ENCODE measurements around the gene SHQ1. TPM values are rescaled to one million over a fixed set of nuclear protein-coding genes. Genes with fewer than 3 reads are reported as not detected.
"Not testable (repeated sequence)": the region's sequence is repeated elsewhere in the genome, so short reads cannot be mapped to it uniquely, and the experiment has no call there.

The SHQ1 gene
- total RNA-seq, 1 donor from 2014 or later: 15.9 TPM

DNA sequence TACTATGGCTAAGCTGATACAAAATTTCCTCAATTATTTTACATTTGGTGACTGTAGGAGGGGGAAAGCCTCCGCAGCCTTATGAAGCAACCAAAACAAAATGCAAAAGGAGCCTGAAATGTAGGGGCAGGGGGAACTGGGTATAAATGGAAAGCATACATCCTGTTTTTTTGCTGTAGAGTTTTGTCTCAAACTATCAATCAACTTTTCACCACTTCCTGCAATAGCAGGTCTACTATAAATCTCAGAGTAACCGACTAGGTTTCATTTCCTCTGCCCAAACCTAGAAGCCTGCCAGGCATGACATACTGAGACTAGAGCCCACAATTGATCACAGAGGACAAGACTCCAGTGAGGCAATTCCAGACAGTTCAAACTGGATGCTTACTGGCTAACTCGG is 91.3 kb downstream of the SHQ1 start:
- FAIRE-seq (no peak), DNase-seq (ENCODE audit: low spot score in 2 of 2) (no peak)

DNA sequence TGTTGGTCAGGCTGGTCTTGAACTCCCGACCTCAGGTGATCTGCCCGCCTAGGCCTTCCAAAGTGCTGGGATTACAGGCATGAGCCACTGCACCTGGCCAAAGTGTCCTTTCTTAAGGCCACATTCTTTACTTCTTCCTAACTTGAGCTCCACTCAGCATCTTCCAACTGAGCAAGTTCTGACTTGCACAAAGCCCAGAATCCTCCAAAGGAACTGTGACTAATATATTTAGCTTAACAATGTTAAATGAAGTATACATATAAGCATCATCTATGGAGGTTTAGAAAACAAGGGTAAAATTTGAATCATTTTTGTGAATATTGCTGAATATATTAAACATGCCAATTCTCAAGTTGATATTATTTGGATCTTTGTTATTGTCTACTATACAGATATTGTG is 93.7 kb downstream of the SHQ1 start:
- DNase-seq (ENCODE audit: low spot score in 2 of 2): no peak
- FAIRE-seq: no peak

DNA sequence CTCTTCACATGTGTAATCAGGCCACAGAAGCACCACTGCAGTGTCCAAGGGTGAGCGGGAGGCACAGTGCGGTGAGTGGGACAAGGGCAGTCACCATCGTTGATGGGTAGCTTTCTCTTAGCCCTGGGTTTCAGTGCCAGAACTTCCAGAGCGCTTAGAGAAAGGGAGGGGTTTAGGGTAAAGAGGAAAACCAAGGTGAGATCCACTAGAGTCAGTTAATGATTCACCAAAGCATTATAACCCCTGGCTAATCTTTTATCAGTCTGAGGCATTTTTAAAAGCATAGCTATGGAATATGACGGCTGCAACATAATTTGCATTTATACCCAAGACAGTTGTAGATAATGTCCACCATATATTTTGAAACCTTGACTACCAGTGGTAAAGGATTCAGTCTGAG is 94.8 kb downstream of the SHQ1 start:
- DNase-seq (ENCODE audit: low spot score in 2 of 2): no peak
- no peak for FAIRE-seq

DNA sequence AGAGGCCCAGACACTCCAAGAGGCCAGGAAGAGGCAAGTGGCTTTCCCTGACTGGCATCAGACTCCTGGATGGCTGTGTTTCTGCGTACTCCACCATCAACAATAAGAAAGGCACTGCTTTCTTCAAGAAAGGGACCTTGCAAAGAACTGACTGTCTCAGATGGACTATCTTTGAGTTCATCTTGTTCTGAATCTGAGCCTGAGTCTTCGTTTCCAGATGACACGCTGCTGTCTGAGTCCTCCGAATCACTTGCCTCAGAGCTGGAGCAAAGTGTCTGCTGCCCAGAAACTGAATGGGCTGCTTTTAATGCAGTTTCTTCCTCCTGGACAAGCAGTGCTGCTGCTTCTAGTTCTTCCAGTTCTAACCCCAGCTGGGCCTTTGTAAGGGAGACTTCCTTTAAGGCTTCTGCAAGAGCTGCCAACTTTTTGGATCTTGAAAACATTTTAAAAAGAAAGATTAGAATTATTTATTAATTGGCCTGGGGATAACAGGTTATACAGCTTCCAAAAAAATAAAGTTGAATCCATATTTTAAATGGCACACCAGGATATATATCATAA is 97.8 kb downstream of the SHQ1 start:
- DNase-seq (ENCODE audit: low spot score in 2 of 2): no peak
- FAIRE-seq: no peak

DNA sequence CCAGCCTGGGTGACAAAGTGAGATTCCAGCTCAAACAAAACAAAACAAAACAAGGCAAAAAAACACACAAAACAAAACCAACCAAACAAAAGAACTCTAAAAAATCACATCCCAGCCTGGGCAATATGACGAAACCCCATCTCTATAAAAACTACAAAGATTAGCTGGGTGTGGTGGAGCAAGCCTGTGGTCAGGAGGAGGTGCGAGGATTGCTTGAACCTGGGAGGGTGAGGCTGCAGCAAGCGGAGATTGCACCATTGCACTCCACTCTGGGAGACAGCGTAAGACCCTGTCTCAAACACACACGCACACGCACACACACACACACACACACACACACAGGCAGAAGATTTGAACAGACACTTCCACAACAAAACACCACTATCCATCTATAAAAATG is 99.6 kb downstream of the SHQ1 start:
- FAIRE-seq (no peak), DNase-seq (ENCODE audit: low spot score in 2 of 2) (no peak)

DNA sequence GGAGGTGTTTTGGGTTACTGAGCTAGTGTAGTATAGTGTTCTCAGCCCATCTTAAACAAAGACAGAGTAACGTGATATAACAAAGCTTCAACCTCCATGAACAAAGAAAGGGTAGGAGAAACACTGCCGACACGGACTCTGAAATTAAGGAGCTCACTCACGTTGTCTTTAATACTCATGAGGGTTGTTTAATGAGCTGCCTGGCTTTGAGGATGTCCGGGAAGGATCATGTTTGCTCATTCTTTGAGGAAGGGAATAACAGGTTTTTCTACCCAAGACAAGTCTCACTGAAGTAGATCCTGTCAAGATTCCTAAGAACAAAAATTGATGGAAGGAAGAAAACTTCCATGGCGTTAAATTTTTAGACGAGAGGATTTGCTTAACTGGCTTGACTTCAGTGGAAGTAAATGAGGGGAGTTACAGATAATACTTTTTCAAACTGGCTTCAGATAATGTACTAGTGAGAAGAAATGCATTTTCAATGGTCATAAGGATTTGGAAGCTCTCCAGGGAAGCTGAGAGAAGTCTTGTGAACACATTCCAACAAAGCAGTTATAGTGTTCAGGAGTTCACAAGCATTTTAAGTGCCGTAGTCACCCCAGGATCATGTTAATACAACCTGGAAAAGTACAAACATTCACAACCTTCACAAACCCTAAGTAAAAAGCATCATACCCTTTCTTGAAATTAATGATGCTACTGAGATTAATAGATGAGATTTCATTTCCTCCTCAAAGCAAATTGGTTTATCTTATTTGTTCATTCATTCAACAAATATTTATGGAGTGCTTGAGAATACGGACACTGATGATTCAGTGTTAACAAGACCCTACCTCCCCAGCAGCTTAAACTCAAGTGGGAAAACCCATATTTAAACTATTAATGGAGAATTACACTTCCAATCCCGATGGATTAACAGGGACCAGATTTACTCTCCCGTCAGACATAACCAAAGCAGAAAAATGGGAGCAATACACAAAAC is 101.5 kb downstream of the SHQ1 start:
- FAIRE-seq: no peak

DNA sequence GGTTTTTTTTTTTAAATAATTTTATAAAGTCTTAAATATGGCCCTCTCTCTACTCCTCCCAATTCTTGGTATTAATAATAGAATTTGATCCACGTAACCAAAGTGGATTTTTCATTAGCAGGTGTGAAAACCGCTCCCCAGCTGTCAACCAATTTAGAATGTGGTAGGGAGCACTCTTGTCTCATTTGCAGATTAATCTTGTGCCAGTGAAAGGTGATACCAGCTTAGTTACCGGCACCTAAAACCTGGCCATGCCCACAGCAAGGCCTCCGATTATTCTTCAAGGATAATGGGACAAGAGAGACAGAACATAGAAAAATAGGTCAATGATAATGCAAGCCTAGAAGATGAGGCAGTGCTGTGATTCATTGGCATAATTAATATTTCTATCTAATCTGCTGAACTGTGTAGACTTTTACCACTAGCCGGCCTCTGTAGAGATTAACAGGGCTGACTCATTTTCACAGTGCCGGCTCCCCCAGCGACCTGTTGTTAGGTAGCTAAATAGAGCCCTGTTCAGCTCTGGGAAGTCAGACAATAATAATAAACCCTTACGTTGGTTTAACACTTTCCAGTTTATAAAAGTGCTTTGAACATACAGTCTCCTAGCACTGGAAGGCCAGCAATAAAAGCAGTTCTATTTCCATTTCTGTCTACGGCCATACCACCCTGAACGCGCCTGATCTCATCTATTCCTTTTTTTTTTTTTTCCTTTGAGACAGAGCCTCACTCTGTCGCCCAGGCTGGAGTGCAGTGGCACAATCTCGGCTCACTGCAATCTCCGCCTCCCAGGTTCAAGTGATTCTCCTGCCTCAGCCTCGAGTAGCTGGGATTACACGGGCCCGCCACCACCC is 102.9 kb downstream of the SHQ1 start:
- FAIRE-seq: no peak
- no peak for DNase-seq (ENCODE audit: low spot score in 2 of 2)

More for the DNA sequence above, 101.5 kb downstream of the SHQ1 start:
- no peak for DNase-seq (ENCODE audit: low spot score in 2 of 2)

DNA sequence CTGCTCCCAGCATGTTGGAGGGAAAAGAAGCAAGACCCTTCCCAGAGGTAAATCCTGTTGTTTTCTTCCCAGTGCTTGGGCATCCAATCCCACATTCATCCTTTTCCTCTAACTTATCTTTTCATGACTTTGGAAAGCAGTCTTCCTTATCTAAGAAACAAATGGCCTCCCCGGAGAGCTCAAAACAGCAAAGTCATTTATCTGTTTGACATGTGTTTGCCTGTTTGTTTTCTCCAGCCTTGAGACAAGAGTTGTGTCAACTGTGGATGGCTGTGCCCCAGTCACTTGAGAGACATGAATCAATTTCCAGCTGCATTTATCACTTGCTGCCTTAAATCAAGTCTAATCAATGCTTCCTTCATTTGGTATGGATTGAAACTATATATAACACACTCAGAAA is 103.9 kb downstream of the SHQ1 start:
- no peak for DNase-seq (ENCODE audit: low spot score in 2 of 2)

DNA sequence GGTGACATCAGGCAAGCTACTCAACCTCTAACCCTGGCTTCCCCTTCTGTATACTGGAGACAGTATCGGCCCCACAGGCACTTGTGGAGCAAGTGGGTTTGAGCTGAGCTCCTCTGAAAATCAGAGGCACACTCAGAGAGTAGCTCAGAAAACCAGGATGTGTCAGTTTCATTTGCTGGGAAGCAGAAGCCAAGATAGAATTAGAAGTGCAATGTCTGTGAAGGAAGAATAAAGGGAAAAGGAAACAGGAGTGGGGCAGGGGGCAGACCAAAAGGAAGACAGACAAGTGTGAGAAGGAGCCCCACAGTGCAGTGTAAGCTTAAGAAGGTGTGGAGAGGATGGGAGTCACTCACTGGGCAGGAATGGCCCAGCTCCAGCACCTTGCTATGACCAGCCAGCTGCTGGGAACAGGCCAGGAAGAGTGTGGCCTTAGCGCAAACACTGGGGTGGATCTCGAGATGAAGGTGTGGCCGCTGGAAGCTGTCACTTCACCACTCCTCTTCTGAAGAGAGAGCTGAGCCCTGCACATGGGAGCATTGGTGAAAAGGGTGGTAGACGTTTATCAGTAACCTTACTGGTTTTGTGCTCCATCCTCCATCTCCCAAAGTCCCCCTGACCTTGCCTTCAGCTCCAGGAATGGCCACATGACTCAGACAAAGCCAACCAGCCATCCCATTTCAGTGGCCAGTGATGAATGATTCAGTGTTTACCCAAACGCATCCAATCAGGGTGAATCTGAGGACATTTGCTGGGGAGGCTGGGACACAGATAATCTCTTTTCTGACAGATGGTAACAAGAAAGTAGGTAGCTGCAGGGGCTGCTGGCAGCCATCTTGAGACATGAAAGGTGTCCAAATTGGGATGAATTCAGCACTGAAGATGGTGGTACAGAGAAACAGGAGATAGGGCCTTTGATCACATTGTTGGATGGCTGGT is 108.4 kb downstream of the SHQ1 start:
- no peak for FAIRE-seq
- DNase-seq (ENCODE audit: low spot score in 2 of 2): no peak

More for the DNA sequence above, 103.9 kb downstream of the SHQ1 start:
- FAIRE-seq: no peak

DNA sequence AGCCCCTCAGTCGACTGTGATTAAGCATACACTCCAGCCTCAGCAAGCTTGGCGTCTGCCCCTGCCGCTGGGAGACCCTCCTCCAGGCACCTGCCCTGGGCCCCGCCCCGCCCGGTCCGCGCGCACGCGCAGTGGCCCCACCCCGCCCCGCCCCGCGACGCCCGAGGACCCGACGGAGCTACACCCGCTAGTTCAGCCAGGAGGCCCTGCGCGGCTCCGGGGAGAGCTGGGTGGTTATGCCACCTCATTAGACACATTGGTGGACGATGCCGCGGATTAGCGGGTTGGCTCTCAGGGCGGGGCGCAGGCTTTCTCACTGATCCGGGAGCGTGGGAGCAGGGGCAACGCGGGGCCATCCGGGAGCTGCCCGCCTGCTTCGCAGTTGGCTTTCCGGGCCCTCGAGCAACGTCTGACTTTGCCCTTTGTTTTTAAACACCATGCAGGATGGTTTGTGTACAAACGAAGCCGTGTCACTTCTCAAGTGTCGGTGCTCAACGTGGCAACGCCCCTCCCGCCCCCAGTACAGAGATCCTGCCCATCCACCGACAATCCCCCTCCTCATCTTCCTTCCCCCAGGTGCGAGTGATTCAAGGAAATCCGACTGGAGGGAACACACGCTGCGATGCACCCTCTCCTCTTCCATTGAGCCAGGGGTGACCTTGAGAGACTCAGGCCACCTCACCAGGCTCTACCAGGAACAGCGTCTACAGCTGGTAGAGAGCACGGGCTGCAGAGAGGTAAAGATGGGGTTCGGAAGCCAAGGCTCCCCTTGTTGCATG is 109.3 kb downstream of the SHQ1 start:
- DNase-seq (ENCODE audit: low spot score in 2 of 2): peak; percentile 66 to 80
- FAIRE-seq: no peak

DNA sequence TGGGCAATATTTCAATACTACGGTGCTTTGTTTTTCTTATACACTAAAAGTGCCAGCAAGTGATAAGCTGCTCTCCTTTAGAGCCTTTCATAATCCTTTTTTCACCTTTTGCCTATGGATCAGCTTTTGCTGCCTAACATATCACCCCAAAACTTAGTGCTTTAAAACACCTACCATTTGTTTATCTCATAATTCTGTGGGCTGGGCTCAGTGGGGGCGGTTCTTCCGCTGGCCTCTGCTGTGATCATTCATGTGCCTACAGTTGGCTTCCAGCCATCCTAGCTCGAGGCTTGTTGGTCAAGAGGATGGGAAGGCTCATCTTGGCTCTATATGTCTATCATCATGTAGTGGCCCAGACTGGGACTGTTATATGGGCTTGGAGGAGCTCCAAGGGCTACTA is 113.2 kb downstream of the SHQ1 start:
- FAIRE-seq: not testable (repeated sequence)

DNA sequence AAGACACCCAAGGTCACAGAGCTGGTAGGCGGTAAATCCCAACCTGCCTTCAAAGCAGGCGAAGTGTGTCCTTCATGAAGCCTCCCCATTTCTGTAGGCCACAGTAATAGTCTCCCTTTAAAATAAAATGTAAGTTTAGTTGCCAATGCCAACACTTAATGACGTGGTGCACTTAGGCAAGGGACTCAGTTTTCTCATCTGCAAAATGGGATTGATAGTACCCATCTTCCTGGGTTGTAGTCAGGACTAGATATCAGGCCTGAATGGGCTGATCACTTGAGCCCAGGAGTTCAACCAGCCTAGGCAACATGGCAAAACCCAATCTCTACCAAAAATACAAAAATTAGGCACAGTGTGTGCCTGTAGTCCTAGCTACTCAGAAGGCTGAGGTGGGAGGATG is 114.6 kb downstream of the SHQ1 start:
- FAIRE-seq: no peak

More for the DNA sequence above, 113.2 kb downstream of the SHQ1 start:
- DNase-seq (ENCODE audit: low spot score in 2 of 2): not testable (repeated sequence)

DNA sequence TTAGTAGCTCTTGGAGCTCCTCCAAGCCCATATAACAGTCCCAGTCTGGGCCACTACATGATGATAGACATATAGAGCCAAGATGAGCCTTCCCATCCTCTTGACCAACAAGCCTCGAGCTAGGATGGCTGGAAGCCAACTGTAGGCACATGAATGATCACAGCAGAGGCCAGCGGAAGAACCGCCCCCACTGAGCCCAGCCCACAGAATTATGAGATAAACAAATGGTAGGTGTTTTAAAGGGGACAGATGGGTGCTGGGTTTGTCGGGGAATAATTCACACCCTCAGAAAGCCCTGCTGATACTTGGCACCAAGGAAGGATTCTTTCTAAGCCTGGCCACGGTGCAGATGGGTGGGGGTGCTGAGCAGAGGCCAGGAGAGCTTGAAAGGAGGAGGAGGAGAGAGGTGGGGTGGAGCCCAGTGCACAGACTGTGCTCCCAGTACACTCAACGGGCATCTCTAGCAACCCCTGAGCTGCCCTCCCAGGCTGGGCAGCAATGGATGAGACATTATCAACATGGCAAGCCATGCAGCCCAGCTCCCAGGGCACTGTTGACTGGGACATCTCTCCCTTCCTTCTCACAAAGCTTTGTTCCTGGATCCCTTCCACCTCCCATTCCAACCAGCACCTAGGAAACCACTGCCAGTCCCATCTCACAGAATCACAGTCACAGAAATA is 115.4 kb downstream of the SHQ1 start:
- FAIRE-seq; DNase-seq (ENCODE audit: low spot score in 2 of 2): not testable (repeated sequence)

More for the DNA sequence above, 114.6 kb downstream of the SHQ1 start:
- DNase-seq (ENCODE audit: low spot score in 2 of 2): no peak

DNA sequence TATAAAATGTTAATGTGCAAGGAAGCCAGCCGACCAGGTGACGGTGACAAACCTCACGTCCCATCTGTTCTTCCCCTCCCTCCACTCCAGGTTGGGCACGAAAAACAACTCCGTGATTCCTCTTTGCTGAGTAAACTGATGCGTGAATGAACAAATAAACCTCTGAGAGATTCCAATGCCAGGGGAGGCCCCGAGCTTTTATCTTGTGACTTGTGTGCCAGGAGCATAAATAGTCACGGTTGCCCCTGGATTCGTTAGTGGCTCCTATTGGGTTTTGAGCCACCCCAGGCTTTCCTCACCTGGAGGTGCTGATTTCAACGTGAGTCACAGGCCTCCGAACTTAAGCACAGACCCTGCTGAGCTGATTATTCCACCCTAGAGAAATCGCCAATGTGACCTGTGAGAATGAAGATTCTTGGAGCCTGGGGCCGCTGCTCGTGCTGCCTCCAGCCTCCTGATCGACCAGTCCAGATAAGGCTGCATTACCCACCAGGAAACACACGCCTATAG is 119.2 kb downstream of the SHQ1 start:
- FAIRE-seq (no peak), DNase-seq (ENCODE audit: low spot score in 2 of 2) (no peak)

DNA sequence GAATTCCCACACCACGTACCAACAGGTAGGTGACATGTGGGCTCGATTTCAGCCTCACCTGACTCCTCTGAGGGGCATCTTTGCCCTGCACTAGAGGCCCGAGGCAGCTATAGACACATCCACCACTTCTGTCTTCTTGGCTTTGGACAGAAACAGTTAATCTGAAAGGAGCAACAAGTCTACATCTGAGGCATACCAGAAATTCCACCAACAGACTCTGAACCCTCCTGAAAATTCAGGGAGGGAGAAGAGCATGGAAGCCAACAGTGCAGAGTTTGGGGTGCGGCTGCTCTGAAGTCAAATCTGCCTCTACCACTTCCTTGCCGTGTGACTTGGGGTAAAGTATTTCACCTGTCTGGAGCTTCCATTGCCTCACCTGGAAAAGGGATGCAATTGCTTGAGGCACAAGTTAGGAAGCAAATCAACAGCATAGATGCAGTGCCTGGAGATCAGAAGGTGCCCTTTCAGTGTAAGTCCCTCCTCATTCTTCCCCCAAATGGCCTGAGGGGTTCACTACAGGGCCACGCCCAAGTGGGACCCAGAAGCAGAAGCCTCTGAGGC is 119.8 kb downstream of the SHQ1 start:
- FAIRE-seq (no peak), DNase-seq (ENCODE audit: low spot score in 2 of 2) (no peak)

DNA sequence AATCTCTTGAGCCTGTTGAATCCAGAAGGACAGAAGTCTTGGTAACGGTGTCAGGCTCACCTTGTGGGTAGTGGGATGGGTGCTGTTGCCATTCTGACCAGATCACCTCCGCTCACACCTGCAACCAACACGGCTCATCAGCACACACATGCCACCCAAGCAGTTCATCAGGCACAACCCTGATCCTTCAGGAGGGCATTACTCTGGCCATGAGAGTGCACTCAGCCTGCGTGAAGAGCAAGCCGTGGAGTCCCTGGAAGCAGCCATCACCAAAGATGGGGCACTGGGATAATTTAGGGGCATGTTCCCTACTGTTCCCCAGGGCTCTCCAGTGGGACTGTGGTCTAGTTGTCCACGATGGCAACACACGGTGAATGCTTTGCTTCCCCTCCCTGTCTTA is 120.5 kb downstream of the SHQ1 start:
- DNase-seq (ENCODE audit: low spot score in 2 of 2) (no peak), FAIRE-seq (no peak)

DNA sequence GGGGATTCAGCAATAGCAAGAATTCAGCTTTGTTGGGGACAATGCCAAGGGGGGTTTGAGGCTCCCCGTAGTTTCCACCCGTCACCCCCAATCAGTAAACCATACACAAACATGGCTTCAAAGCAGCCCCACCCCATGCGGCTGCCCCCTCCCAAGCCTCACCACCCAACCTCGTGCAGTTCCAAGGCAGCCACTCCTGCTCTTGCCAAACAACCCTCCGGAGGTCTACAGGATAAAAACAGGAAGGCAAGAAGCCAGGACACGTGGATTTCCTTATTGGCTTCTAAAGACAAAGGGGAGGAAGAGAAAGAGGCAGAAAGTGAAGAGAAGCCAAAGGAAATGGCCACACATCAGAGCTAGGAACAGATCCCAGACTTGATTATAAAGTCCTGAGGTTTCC is 121.1 kb downstream of the SHQ1 start:
- no peak for DNase-seq (ENCODE audit: low spot score in 2 of 2)
- FAIRE-seq: no peak

DNA sequence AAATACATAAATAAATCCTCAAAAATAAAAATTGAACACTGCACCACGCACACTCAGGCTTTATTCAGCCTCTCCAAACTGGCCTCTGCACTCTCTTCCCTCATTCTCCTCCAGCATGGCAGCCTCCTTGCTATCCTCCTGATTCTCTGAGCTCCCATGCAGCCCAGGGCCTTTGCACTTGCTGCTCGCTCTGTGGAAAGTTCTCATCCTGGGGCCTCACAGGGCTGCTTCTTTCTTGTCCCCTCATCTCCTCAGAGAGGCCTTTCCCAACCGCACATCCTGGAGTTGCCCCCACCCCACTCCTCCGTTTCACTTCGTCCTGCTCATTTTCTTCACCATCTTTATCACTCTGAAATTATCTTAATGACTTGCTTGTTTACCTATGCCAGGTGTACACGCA is 123.0 kb downstream of the SHQ1 start:
- FAIRE-seq (no peak), DNase-seq (ENCODE audit: low spot score in 2 of 2) (no peak)

Data from frontal cortex (tissue), 4 donors.